Measurements from ENCODE around the gene ANG. TPM values are rescaled to one million over a fixed set of nuclear protein-coding genes. Genes with fewer than 3 reads are reported as not detected.

The ANG gene
- total RNA-seq, 5 donors from 2014 or later (not counting 1 experiment from before 2014, with no cell fraction given): 0.85 to 1.4 (median 0.99) TPM; not detected in 2

DNA sequence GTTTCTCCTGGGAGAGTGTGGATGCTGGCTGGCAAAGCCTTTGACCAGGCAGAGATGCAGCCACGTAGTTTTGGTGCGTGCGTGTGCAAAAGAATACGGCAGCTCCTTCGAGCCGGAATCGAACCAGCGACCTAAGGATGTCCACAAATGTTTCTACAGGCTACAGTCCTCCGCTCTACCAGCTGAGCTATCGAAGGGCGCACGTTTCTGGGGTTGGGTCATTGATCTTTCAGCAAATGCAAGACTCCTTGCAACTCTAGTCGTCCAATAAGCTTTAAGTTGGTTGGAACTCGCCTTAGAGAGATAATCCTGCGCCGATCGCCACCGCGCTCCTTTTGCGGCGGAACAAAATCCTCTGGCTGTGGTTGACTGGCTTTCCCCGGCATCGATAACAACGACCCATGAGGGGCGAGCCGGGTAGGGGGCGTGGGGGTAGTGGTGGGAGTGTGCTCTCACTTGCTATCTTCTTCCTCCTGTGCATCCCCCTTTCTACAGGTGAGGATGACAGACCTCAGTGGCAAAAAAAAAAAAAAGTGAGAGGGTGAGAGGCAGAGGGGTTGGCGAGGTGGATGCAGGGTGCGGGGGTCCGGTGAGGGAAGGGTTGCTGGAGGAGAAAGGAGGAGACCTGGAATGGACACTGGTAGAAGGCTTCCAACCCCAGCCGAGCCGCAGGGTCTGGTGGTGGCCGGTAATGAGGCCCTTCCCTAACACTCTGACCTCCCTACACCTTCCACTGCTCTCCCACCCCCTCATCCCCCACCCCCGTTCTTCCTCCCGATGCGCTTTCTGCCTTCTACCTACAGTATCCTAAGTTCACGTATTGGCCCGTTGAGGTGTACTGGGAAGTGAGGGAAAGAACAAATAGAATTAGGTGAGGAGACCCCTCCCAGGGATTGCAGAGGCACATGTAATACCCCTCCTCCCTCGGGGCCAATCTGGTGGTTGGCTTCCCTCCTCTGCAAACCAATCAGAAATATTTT, 35.3 kb upstream of the ANG start:
- 6% methylated on average over 14 of the region's 39 CpGs for WGBS (ENCODE audit: insufficient coverage)
- CTCF ChIA-PET: interaction anchor here (0.6 to 1.0 kb wide), 3 partner anchors 13 to 294 kb away, joined by 4 to 7 read pairs (median 4); no protein-coding TSS in a partner anchor
- ATAC-seq (replicated peaks in 1 of 4): peak in 3 of 4 experiments; percentile 30 to 72 (median 50)
- Histone ChIP-seq H3K9me3 (no peaks in the 10 kb centered on the region), H3K27ac (ENCODE audit: low read length) (no peak overlapping the region), H3K36me3 (ENCODE audit: control insufficient read depth in 2 of 2, extremely low read depth in 1 of 2, insufficient read depth in 1 of 2, low read length in 1 of 2) (no peaks in the 10 kb centered on the region), H3K4me3 (ENCODE audit: control insufficient read depth in 1 of 2, extremely low read depth in 1 of 2, low read length in 1 of 2) (peak overlapping the region in 1 of 2 donors; percentile 27), H3K27me3 (replicated peaks in 1 of 2; ENCODE audit: control insufficient read depth in 2 of 2, extremely low read depth in 1 of 2, insufficient read depth in 2 of 2, low read length in 1 of 2) (peaks cover 12 to 54% of the 10 kb centered on the region in 2 experiments), H3K4me1 (ENCODE audit: control insufficient read depth in 1 of 2, extremely low read depth in 1 of 2, insufficient read depth in 2 of 2, low read length in 2 of 2) (peaks cover 0 to 21% of the 10 kb centered on the region in 2 experiments)
- Mint-ChIP-seq H3K27ac (peak overlapping the region in 1 of 2 donors; percentile 31), H3K36me3 (no peaks in the 10 kb centered on the region), H3K27me3 (peaks cover 52 to 71% of the 10 kb centered on the region in 2 donors), H3K4me1 (peaks cover 30 to 34% (median 34%) of the 10 kb centered on the region in 3 donors), H3K4me3 (peak overlapping the region; percentile 40 to 67 (median 50)), H3K9me3 (no peaks in the 10 kb centered on the region)
- DNase-seq: peak in 16 of 35 experiments; percentile 12 to 57 (median 23)
- POLR2A ChIA-PET: interaction anchor here in 1 of 2 donors (0.6 kb wide), 2 partner anchors 75 to 224 kb away, joined by 3 to 7 read pairs; no protein-coding TSS in a partner anchor

DNA sequence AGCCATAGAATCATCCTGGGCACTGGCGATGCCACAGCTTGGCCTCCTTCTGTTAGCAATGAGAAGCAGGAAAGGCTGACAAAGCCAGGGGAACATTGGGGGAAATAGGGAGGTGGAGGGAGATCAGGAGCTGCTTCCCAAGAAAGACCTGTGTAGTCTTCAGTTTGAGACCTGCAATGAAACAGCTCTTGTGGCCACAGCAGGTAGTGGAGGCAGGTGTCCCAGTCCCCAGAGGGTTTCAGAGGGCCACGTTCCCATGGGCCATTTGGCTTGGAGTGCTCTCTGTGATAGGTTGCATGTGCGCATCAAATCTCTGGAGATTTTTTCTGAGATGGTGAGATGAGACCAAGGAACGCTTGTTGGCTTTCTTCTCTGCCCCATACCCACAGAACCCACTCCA, 32.7 kb upstream of the ANG start:
- ChIA-PET CTCF (interaction anchor here in 1 of 2 donors (1.1 to 1.5 kb wide), 2 partner anchors 28 to 36 kb away, joined by 3 read pairs; no protein-coding TSS in a partner anchor), POLR2A (no interaction called here)
- Mint-ChIP-seq H3K4me3 (no peak overlapping the region), H3K4me1 (peaks cover 31 to 35% (median 34%) of the 10 kb centered on the region in 3 donors), H3K36me3 (no peaks in the 10 kb centered on the region), H3K27me3 (peaks cover 58 to 80% of the 10 kb centered on the region in 2 donors), H3K9me3 (no peaks in the 10 kb centered on the region), H3K27ac (no peak overlapping the region)
- no peak for DNase-seq
- no peak overlapping the region for H3K4me3 ChIP-seq (ENCODE audit: control insufficient read depth in 1 of 2, extremely low read depth in 1 of 2, low read length in 1 of 2)
- H3K4me1 ChIP-seq (ENCODE audit: control insufficient read depth in 1 of 2, extremely low read depth in 1 of 2, insufficient read depth in 2 of 2, low read length in 2 of 2): peaks cover 0 to 23% of the 10 kb centered on the region in 2 experiments
- H3K36me3 ChIP-seq (ENCODE audit: control insufficient read depth in 2 of 2, extremely low read depth in 1 of 2, insufficient read depth in 1 of 2, low read length in 1 of 2): no peaks in the 10 kb centered on the region
- H3K9me3 ChIP-seq: no peaks in the 10 kb centered on the region
- ATAC-seq (replicated peaks in 1 of 4): no peak
- H3K27ac ChIP-seq (ENCODE audit: low read length): no peak overlapping the region
- H3K27me3 ChIP-seq (replicated peaks in 1 of 2; ENCODE audit: control insufficient read depth in 2 of 2, extremely low read depth in 1 of 2, insufficient read depth in 2 of 2, low read length in 1 of 2): peaks cover 12 to 71% of the 10 kb centered on the region in 2 experiments
- 100% methylated on average over 1 of the region's 4 CpGs for WGBS (ENCODE audit: insufficient coverage)

GRCh38 chr14:20656274-20656673, 32.3 kb upstream of the ANG start:
- Mint-ChIP-seq H3K4me1 (peaks cover 31 to 35% (median 34%) of the 10 kb centered on the region in 3 donors), H3K27ac (no peak overlapping the region), H3K4me3 (no peak overlapping the region), H3K36me3 (no peaks in the 10 kb centered on the region), H3K9me3 (no peaks in the 10 kb centered on the region), H3K27me3 (peaks cover 58 to 78% of the 10 kb centered on the region in 2 donors)
- Histone ChIP-seq H3K9me3 (no peaks in the 10 kb centered on the region), H3K4me1 (ENCODE audit: control insufficient read depth in 1 of 2, extremely low read depth in 1 of 2, insufficient read depth in 2 of 2, low read length in 2 of 2) (peaks cover 0 to 23% of the 10 kb centered on the region in 2 experiments), H3K4me3 (ENCODE audit: control insufficient read depth in 1 of 2, extremely low read depth in 1 of 2, low read length in 1 of 2) (no peak overlapping the region), H3K27ac (ENCODE audit: low read length) (no peak overlapping the region), H3K27me3 (replicated peaks in 1 of 2; ENCODE audit: control insufficient read depth in 2 of 2, extremely low read depth in 1 of 2, insufficient read depth in 2 of 2, low read length in 1 of 2) (peaks cover 10 to 68% of the 10 kb centered on the region in 2 experiments), H3K36me3 (ENCODE audit: control insufficient read depth in 2 of 2, extremely low read depth in 1 of 2, insufficient read depth in 1 of 2, low read length in 1 of 2) (no peaks in the 10 kb centered on the region)
- ChIA-PET CTCF (interaction anchor here (1.1 to 1.5 kb wide), 3 partner anchors 27 to 36 kb away, joined by 3 read pairs; no protein-coding TSS in a partner anchor), POLR2A (no interaction called here)
- 78% methylated on average over 2 of the region's 4 CpGs for WGBS (ENCODE audit: insufficient coverage)
- ATAC-seq (replicated peaks in 1 of 4): no peak
- no peak for DNase-seq

GRCh38 chr14:20657216-20658211, 31.1 kb upstream of the ANG start:
- ChIA-PET POLR2A (no interaction called here), CTCF (interaction anchor here (0.6 to 1.5 kb wide), 5 partner anchors 20 to 35 kb away, joined by 3 to 4 read pairs (median 3); no protein-coding TSS in a partner anchor)

GRCh38 chr14:20658246-20658645, 30.3 kb upstream of the ANG start:
- ChIA-PET POLR2A (no interaction called here), CTCF (interaction anchor here (0.5 to 1.3 kb wide), 3 partner anchors 21 to 32 kb away, joined by 3 to 4 read pairs (median 3); no protein-coding TSS in a partner anchor)
- H3K4me3 ChIP-seq (ENCODE audit: control insufficient read depth in 1 of 2, extremely low read depth in 1 of 2, low read length in 1 of 2): no peak overlapping the region
- no peaks in the 10 kb centered on the region for H3K9me3 Mint-ChIP-seq
- peaks cover 47 to 67% of the 10 kb centered on the region in 2 donors for H3K27me3 Mint-ChIP-seq
- no CpG with 5 or more reads among the region's 3 CpGs for WGBS (ENCODE audit: insufficient coverage)
- ATAC-seq (replicated peaks in 1 of 4): no peak
- no peak overlapping the region for H3K27ac ChIP-seq (ENCODE audit: low read length)
- H3K4me1 Mint-ChIP-seq: peaks cover 36 to 38% (median 38%) of the 10 kb centered on the region in 3 donors
- peaks cover 0 to 23% of the 10 kb centered on the region in 2 experiments for H3K4me1 ChIP-seq (ENCODE audit: control insufficient read depth in 1 of 2, extremely low read depth in 1 of 2, insufficient read depth in 2 of 2, low read length in 2 of 2)
- H3K36me3 Mint-ChIP-seq: no peaks in the 10 kb centered on the region
- no peak for DNase-seq
- H3K27me3 ChIP-seq (replicated peaks in 1 of 2; ENCODE audit: control insufficient read depth in 2 of 2, extremely low read depth in 1 of 2, insufficient read depth in 2 of 2, low read length in 1 of 2): peaks cover 6 to 65% of the 10 kb centered on the region in 2 experiments
- no peaks in the 10 kb centered on the region for H3K36me3 ChIP-seq (ENCODE audit: control insufficient read depth in 2 of 2, extremely low read depth in 1 of 2, insufficient read depth in 1 of 2, low read length in 1 of 2)
- no peaks in the 10 kb centered on the region for H3K9me3 ChIP-seq
- no peak overlapping the region for H3K4me3 Mint-ChIP-seq
- no peak overlapping the region for H3K27ac Mint-ChIP-seq

More at GRCh38 chr14:20657216-20658211, 31.1 kb upstream of the ANG start:
- DNase-seq: peak in 13 of 35 experiments; percentile 14 to 53 (median 27)
- H3K4me3 Mint-ChIP-seq: no peak overlapping the region
- peaks cover 0 to 23% of the 10 kb centered on the region in 2 experiments for H3K4me1 ChIP-seq (ENCODE audit: control insufficient read depth in 1 of 2, extremely low read depth in 1 of 2, insufficient read depth in 2 of 2, low read length in 2 of 2)
- 49% methylated on average over 18 of the region's 28 CpGs for WGBS (ENCODE audit: insufficient coverage)
- no peaks in the 10 kb centered on the region for H3K9me3 Mint-ChIP-seq
- H3K27me3 Mint-ChIP-seq: peaks cover 53 to 70% of the 10 kb centered on the region in 2 donors
- no peaks in the 10 kb centered on the region for H3K36me3 ChIP-seq (ENCODE audit: control insufficient read depth in 2 of 2, extremely low read depth in 1 of 2, insufficient read depth in 1 of 2, low read length in 1 of 2)
- H3K27ac Mint-ChIP-seq: no peak overlapping the region
- H3K36me3 Mint-ChIP-seq: no peaks in the 10 kb centered on the region
- peaks cover 10 to 67% of the 10 kb centered on the region in 2 experiments for H3K27me3 ChIP-seq (replicated peaks in 1 of 2; ENCODE audit: control insufficient read depth in 2 of 2, extremely low read depth in 1 of 2, insufficient read depth in 2 of 2, low read length in 1 of 2)
- ATAC-seq (replicated peaks in 1 of 4): peak in 3 of 4 experiments; percentile 53 to 79 (median 57)
- peaks cover 33 to 38% (median 37%) of the 10 kb centered on the region in 3 donors for H3K4me1 Mint-ChIP-seq
- H3K4me3 ChIP-seq (ENCODE audit: control insufficient read depth in 1 of 2, extremely low read depth in 1 of 2, low read length in 1 of 2): no peak overlapping the region
- no peaks in the 10 kb centered on the region for H3K9me3 ChIP-seq
- H3K27ac ChIP-seq (ENCODE audit: low read length): no peak overlapping the region

Data from T-cell (primary cell).